22Rv1 (cell line): Measurements from ENCODE around the gene TAF4B.

Experiments
- CTCF ChIP-seq: fragments of 450-650 bp; IDR thresholded peaks from 2 replicates; pipeline ENCODE4 v1.5.1; 2017; ENCODE audit warnings: mild to moderate bottlenecking
- ZFX ChIP-seq: fragments of 450-650 bp; IDR thresholded peaks from 2 replicates; pipeline ENCODE4 v1.6.1; 2017; ENCODE audit warnings: antibody characterized with exemption, borderline replicate concordance

- no peak for TF ChIP-seq CTCF
- TF ChIP-seq ZFX, result no peak
Observed at GRCh38 chr18:26376105-26376504, 149.9 kb downstream of the TAF4B start.
